IPS DF 4.7 (cell line): ENCODE measurements around the gene C10orf62.
"Not testable (repeated sequence)": the region's sequence is repeated elsewhere in the genome, so short reads cannot be mapped to it uniquely, and the experiment has no call there.

Experiments
- DNase-seq: peaks from one replicate; pipeline ENCODE4 v3.0.0-alpha.2; 2013; ENCODE audit warnings: low spot score; ENCODE audit errors: extremely low read depth

C10orf62 gene

GRCh38 chr10:97564776-97565175, 24.7 kb upstream of the C10orf62 start:
- no peak for DNase-seq

GRCh38 chr10:97566336-97566996, 23.1 kb upstream of the C10orf62 start:
- DNase-seq = no peak

GRCh38 chr10:97567891-97568290, 21.6 kb upstream of the C10orf62 start:
- no peak for DNase-seq

- no peak for DNase-seq
These were observed 19.3 kb upstream of the C10orf62 start for GRCh38 chr10:97570146-97570788.

- DNase-seq = no peak
These were observed 18.6 kb upstream of the C10orf62 start for GRCh38 chr10:97570789-97571471.

- DNase-seq = no peak
These were observed 17.9 kb upstream of the C10orf62 start for GRCh38 chr10:97571622-97572021.

GRCh38 chr10:97572214-97572989, 17.1 kb upstream of the C10orf62 start, which contains the start of gene ANKRD2:
ANKRD2 (plus strand) TSS chr10:97572779; CDS start chr10:97572789, 10 bp downstream.
- no peak for DNase-seq

GRCh38 chr10:97573021-97573420, 16.5 kb upstream of the C10orf62 start:
- DNase-seq = no peak

- no peak for DNase-seq
These were observed 15.8 kb upstream of the C10orf62 start for GRCh38 chr10:97573672-97574071.

- no peak for DNase-seq
These were observed 15.0 kb upstream of the C10orf62 start for GRCh38 chr10:97574374-97575126.

GRCh38 chr10:97575127-97575668, 14.3 kb upstream of the C10orf62 start:
- no peak for DNase-seq

GRCh38 chr10:97576487-97576886, 13.0 kb upstream of the C10orf62 start:
- DNase-seq = not testable (repeated sequence)

- no peak for DNase-seq
These were observed 11.8 kb upstream of the C10orf62 start for GRCh38 chr10:97577701-97578100.

- no peak for DNase-seq
These were observed 11.2 kb upstream of the C10orf62 start for GRCh38 chr10:97578171-97578844.

GRCh38 chr10:97580421-97581367, 8.8 kb upstream of the C10orf62 start:
- no peak for DNase-seq

GRCh38 chr10:97582169-97582568, 7.4 kb upstream of the C10orf62 start:
- no peak for DNase-seq

- DNase-seq = no peak
These were observed 6.0 kb upstream of the C10orf62 start for GRCh38 chr10:97583476-97583875.

- no peak for DNase-seq
These were observed 5.3 kb upstream of the C10orf62 start, which contains the start of gene HOGA1 for GRCh38 chr10:97584060-97584797. HOGA1 (plus strand) TSS chr10:97584389; CDS start chr10:97584704, 315 bp downstream.
